Liver (tissue), 9 donors: Measurements from ENCODE around the gene CLINT1. TPM values are rescaled to one million over a fixed set of nuclear protein-coding genes. Genes with fewer than 3 reads are reported as not detected.

ENCODE experiments used
- DNase-seq: peaks from one replicate; pipeline ENCODE4 v3.0.0-alpha.2; 2017; ENCODE audit warnings: low spot score
- H3K27ac ChIP-seq, 2 donors: one replicate each; pipeline ENCODE4 v1.7.0; 2013; ENCODE audit warnings: inconsistent platforms in 2 of 2, low read length in 2 of 2, control low read depth in 1 of 2, low read depth in 1 of 2, mild to moderate bottlenecking in 1 of 2
- H3K27me3 ChIP-seq, 4 donors: one replicate each; pipeline versions ENCODE4 v1.6.1 to v1.7.0; 2013; ENCODE audit warnings: low read length in 3 of 4, inconsistent platforms in 1 of 4, mild to moderate bottlenecking in 1 of 4, moderate library complexity in 1 of 4; ENCODE audit not compliant: control insufficient read depth in 4 of 4, insufficient read depth in 4 of 4
- H3K36me3 ChIP-seq, 4 donors: one replicate each; pipeline versions ENCODE4 v1.6.1 to v1.7.0; 2013; ENCODE audit warnings: low read length in 3 of 4, mild to moderate bottlenecking in 3 of 4, low read depth in 1 of 4, moderate library complexity in 1 of 4; ENCODE audit not compliant: control insufficient read depth in 4 of 4, insufficient read depth in 3 of 4
- H3K4me1 ChIP-seq, 4 donors: one replicate each; pipeline versions ENCODE4 v1.6.1 to v1.7.0; 2013; ENCODE audit warnings: low read length in 3 of 4, mild to moderate bottlenecking in 3 of 4, moderate library complexity in 1 of 4; ENCODE audit not compliant: control insufficient read depth in 4 of 4, insufficient read depth in 4 of 4
- H3K4me3 ChIP-seq, 3 donors: one replicate each; pipeline versions ENCODE4 v1.6.1 to v1.7.0; 2013; ENCODE audit warnings: low read length in 3 of 3, control low read depth in 1 of 3, low read depth in 1 of 3, mild to moderate bottlenecking in 1 of 3
- H3K9ac ChIP-seq, 2 donors: one replicate each; pipeline ENCODE4 v1.7.0; 2013; ENCODE audit warnings: low read length in 2 of 2, mild to moderate bottlenecking in 2 of 2, moderate library complexity in 2 of 2, control low read depth in 1 of 2, low read depth in 1 of 2
- H3K9me3 ChIP-seq, 4 donors: one replicate each; pipeline versions ENCODE4 v1.6.1 to v1.7.0; 2013; ENCODE audit warnings: low read length in 3 of 4; ENCODE audit not compliant: control insufficient read depth in 4 of 4
- EGR1 ChIP-seq, 2 donors: IDR thresholded peaks; 2 replicates each; pipeline ENCODE4 v1.6.1; 2016 to 2018; ENCODE audit warnings: antibody characterized with exemption in 2 of 2, low read depth in 2 of 2
- FOXA1 ChIP-seq: IDR thresholded peaks from 2 replicates; pipeline ENCODE4 v1.6.1; 2016; ENCODE audit warnings: antibody characterized with exemption
- GABPA ChIP-seq, 2 donors: IDR thresholded peaks in 1 of 2; conservative IDR thresholded peaks in 1 of 2; 2 replicates each; pipeline ENCODE4 v1.6.1; 2016; ENCODE audit warnings: antibody characterized with exemption in 2 of 2, mild to moderate bottlenecking in 1 of 2, moderate library complexity in 1 of 2
- HNF4G ChIP-seq: IDR thresholded peaks from 2 replicates; pipeline ENCODE4 v1.6.1; 2016; ENCODE audit warnings: antibody characterized with exemption
- JUND ChIP-seq, 2 donors: IDR thresholded peaks; 2 replicates each; pipeline ENCODE4 v1.6.1; 2016; ENCODE audit warnings: antibody characterized with exemption in 2 of 2
- NR2F2 ChIP-seq: IDR thresholded peaks from 2 replicates; pipeline ENCODE4 v1.6.1; 2016; ENCODE audit warnings: antibody characterized with exemption
- RAD21 ChIP-seq, 2 donors: IDR thresholded peaks; 2 replicates each; pipeline ENCODE4 v1.6.1; 2016; ENCODE audit warnings: antibody characterized with exemption in 2 of 2, mild to moderate bottlenecking in 2 of 2
- RXRA ChIP-seq, 2 donors: IDR thresholded peaks; 2 replicates each; pipeline ENCODE4 v1.6.1; 2017 to 2018; ENCODE audit warnings: antibody characterized with exemption in 2 of 2, mild to moderate bottlenecking in 1 of 2
- SP1 ChIP-seq: IDR thresholded peaks from 2 replicates; pipeline ENCODE4 v1.6.1; 2018; ENCODE audit warnings: antibody characterized with exemption, mild to moderate bottlenecking
- TAF1 ChIP-seq: conservative IDR thresholded peaks from 2 replicates; pipeline ENCODE4 v1.6.1; 2016; ENCODE audit warnings: antibody characterized with exemption, mild to moderate bottlenecking
- YY1 ChIP-seq: IDR thresholded peaks from 2 replicates; pipeline ENCODE4 v1.6.1; 2016; ENCODE audit warnings: antibody characterized with exemption, mild to moderate bottlenecking
- WGBS: extraction: QIAGEN DNeasy Blood & Tissue Kit; methylation state at CpG from one replicate; pipeline ENCODE4 v1.1.7; 2013; 5-methylcytosine and 5-hydroxymethylcytosine counted together
- polyA plus RNA-seq, 2 donors: library from polyadenylated mRNA; stranded (reverse) in 1 of 2; unstranded in 1 of 2; fragments of 200-250 nt in 1 of 2; fragments of >200 nt in 1 of 2; fragmentation: Nextera tagmentation in 1 of 2; extraction: Ambion mirVana in 1 of 2; gene quantifications; one replicate each; pipeline versions ENCODE4 v1.2.1 to v1.2.3, GENCODE V29; 2013 to 2015
- total RNA-seq, 2 donors: library from RNA; depleted of rRNA; stranded (reverse); fragments of >200 nt; gene quantifications; one replicate each; pipeline ENCODE4 v1.2.3, GENCODE V29; 2014
- TF ChIP-seq, protein P1 (sequence below): IDR thresholded peaks from 2 replicates; pipeline ENCODE4 v1.6.1; 2016; ENCODE audit warnings: antibody characterized with exemption
- TF ChIP-seq, protein P2 (sequence below): IDR thresholded peaks from 2 replicates; pipeline ENCODE4 v1.6.1; 2016; ENCODE audit warnings: antibody characterized with exemption
- TF ChIP-seq, protein P3 (sequence below): IDR thresholded peaks from 2 replicates; pipeline ENCODE4 v1.6.1; 2016; ENCODE audit warnings: antibody characterized with exemption, mild to moderate bottlenecking
- TF ChIP-seq, protein P4 (sequence below): IDR thresholded peaks from 2 replicates; pipeline ENCODE4 v1.6.1; 2016; ENCODE audit warnings: antibody characterized with exemption
- donor health status: healthy.
- donor health status: healthy.
- donor health status: healthy.
- donor health status: healthy.
- donor health status: healthy.

The CLINT1 gene
- total and polyA plus RNA-seq, 4 donors, result 34.8 to 115 (median 68.3) TPM

DNA sequence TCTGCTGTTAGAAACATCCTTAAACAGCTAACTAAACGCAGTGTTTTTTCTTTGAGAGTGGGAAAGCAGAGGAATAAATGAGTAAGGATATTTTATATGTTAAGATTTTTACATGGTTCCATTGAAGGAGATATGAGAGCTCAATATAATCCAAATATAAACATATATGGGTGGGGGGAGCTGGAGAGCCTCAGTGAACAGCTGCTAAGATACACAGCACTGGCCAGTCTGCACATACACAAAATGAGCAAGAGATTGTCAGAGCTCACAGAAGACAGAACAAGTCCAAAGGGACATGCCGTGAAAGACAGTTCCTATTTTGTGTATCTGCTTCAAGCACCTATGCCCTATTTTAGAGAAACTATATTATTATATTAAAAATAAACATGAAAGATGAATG lies 46.9 kb downstream of the CLINT1 start:
- Histone ChIP-seq H3K36me3 (peaks cover 4 to 60% (median 32%) of the 10 kb centered on the region in 4 donors), H3K9me3 (no peaks in the 10 kb centered on the region), H3K27ac (no peak overlapping the region), H3K27me3 (no peaks in the 10 kb centered on the region), H3K4me3 (no peak overlapping the region), H3K4me1 (peaks cover 0 to 5% (median 0%) of the 10 kb centered on the region in 4 donors), H3K9ac (no peak overlapping the region)
- DNase-seq, result no peak
- TF ChIP-seq, protein P1, sequence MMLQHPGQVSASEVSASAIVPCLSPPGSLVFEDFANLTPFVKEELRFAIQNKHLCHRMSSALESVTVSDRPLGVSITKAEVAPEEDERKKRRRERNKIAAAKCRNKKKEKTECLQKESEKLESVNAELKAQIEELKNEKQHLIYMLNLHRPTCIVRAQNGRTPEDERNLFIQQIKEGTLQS, result no peak
- 92% methylated on average over 2 of the region's 2 CpGs for WGBS

DNA sequence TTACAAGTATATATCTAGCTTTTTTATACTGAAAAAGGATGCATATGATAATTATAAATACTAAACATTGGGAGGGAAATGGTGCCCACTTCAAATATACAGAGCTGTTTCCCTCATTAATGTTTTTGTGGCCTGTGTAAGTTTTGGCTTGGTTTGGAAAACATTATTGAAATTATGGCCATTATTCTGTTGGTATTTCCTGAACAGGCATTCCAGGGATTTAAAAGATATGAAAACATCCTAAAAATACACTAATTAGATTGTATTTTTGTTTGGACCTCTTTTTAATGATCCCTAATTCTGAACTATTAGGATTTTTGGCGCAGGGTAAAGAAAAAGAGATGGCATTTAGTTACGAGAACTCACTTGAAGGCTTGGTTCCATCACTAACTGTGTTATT lies 50.9 kb downstream of the CLINT1 start:
- no peak for TF ChIP-seq YY1
- TF ChIP-seq EGR1 (IDR thresholded peaks at IDR 0.05; ENCODE audit: low read depth in 2 of 2), result no peak
- no peak for TF ChIP-seq SP1
- TF ChIP-seq, protein P2, sequence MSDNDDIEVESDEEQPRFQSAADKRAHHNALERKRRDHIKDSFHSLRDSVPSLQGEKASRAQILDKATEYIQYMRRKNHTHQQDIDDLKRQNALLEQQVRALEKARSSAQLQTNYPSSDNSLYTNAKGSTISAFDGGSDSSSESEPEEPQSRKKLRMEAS, result no peak
- TF ChIP-seq, protein P1, result no peak
- no peak for TF ChIP-seq RXRA (IDR thresholded peaks at IDR 0.05)
- no peak for TF ChIP-seq HNF4G
- no peak for TF ChIP-seq JUND (IDR thresholded peaks at IDR 0.05)
- Histone ChIP-seq H3K27ac (no peak overlapping the region), H3K4me1 (peaks cover 0 to 6% (median 3%) of the 10 kb centered on the region in 4 donors), H3K9ac (no peak overlapping the region), H3K36me3 (peaks cover 4 to 51% (median 39%) of the 10 kb centered on the region in 4 donors), H3K9me3 (no peaks in the 10 kb centered on the region), H3K27me3 (no peaks in the 10 kb centered on the region), H3K4me3 (no peak overlapping the region)
- DNase-seq, result no peak
- WGBS, result 94% methylated on average over 2 of the region's 2 CpGs

DNA sequence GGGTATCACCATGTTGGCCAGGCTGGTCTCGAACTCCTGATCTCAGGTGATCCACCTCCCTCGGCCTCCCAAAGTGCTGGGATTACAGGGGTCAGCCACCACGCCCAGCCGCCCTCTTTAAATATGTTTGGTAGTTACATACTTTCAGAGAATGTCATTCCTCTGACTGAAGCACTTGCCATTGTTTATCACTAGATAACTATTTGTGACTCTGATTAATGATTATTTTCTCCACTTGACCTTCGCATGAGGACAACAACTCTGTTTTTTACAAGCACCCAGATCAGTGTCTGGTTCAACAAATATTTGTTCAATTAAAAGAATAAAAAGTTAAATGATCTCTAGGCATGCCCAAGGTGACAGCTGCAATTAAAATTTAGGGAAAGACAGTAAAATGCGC lies 56.2 kb downstream of the CLINT1 start:
- H3K27ac ChIP-seq, result no peak overlapping the region
- H3K4me1 ChIP-seq, result peaks cover 3 to 12% (median 8%) of the 10 kb centered on the region in 4 donors
- no peak overlapping the region for H3K4me3 ChIP-seq
- H3K36me3 ChIP-seq, result peaks cover 0 to 25% (median 13%) of the 10 kb centered on the region in 4 donors
- H3K9ac ChIP-seq, result no peak overlapping the region
- H3K27me3 ChIP-seq, result no peaks in the 10 kb centered on the region
- WGBS, result 66% methylated on average over 6 of the region's 6 CpGs
- H3K9me3 ChIP-seq, result no peaks in the 10 kb centered on the region
- TF ChIP-seq FOXA1, result no peak
- no peak for TF ChIP-seq TAF1
- TF ChIP-seq RXRA (IDR thresholded peaks at IDR 0.05), result peak in 1 of 2 donors; percentile 80
- TF ChIP-seq NR2F2, result no peak
- DNase-seq, result no peak

DNA sequence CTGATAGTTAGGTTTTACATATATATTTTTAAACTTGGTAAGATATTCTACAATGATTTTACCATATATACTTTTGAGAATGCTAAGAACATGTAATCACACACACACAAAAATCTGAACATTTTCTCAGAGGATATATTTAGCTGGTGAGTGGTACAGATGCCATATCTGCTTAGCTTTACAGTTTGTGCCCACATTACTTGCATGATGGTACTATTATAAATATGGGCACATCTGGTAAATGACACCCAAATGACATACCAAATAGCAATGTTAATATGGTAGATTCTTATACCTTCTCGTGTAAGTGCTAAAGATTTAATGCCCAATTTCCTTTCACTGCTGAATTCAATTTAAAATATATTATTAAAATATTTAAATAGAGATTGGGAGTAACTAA lies 58.8 kb downstream of the CLINT1 start:
- no peak overlapping the region for H3K27ac ChIP-seq
- H3K4me1 ChIP-seq, result peaks cover 3 to 12% (median 8%) of the 10 kb centered on the region in 4 donors
- WGBS, result 90% methylated on average over 1 of the region's 1 CpG
- H3K4me3 ChIP-seq, result no peak overlapping the region
- no peak for DNase-seq
- no peaks in the 10 kb centered on the region for H3K27me3 ChIP-seq
- H3K9ac ChIP-seq, result no peak overlapping the region
- no peaks in the 10 kb centered on the region for H3K9me3 ChIP-seq
- H3K36me3 ChIP-seq, result peaks cover 0 to 15% (median 5%) of the 10 kb centered on the region in 4 donors
- TF ChIP-seq, protein P2, result no peak
- TF ChIP-seq, protein P1, result no peak
- no peak for TF ChIP-seq JUND (IDR thresholded peaks at IDR 0.05)
- TF ChIP-seq RAD21 (IDR thresholded peaks at IDR 0.05), result no peak
- no peak for TF ChIP-seq RXRA (IDR thresholded peaks at IDR 0.05)
- TF ChIP-seq, protein P3, sequence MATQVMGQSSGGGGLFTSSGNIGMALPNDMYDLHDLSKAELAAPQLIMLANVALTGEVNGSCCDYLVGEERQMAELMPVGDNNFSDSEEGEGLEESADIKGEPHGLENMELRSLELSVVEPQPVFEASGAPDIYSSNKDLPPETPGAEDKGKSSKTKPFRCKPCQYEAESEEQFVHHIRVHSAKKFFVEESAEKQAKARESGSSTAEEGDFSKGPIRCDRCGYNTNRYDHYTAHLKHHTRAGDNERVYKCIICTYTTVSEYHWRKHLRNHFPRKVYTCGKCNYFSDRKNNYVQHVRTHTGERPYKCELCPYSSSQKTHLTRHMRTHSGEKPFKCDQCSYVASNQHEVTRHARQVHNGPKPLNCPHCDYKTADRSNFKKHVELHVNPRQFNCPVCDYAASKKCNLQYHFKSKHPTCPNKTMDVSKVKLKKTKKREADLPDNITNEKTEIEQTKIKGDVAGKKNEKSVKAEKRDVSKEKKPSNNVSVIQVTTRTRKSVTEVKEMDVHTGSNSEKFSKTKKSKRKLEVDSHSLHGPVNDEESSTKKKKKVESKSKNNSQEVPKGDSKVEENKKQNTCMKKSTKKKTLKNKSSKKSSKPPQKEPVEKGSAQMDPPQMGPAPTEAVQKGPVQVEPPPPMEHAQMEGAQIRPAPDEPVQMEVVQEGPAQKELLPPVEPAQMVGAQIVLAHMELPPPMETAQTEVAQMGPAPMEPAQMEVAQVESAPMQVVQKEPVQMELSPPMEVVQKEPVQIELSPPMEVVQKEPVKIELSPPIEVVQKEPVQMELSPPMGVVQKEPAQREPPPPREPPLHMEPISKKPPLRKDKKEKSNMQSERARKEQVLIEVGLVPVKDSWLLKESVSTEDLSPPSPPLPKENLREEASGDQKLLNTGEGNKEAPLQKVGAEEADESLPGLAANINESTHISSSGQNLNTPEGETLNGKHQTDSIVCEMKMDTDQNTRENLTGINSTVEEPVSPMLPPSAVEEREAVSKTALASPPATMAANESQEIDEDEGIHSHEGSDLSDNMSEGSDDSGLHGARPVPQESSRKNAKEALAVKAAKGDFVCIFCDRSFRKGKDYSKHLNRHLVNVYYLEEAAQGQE, result no peak
- no peak for TF ChIP-seq GABPA (IDR thresholded peaks at IDR 0.05 in 1 of 2, conservative IDR thresholded peaks at IDR 0.05 in 1 of 2)
- TF ChIP-seq, protein P4, sequence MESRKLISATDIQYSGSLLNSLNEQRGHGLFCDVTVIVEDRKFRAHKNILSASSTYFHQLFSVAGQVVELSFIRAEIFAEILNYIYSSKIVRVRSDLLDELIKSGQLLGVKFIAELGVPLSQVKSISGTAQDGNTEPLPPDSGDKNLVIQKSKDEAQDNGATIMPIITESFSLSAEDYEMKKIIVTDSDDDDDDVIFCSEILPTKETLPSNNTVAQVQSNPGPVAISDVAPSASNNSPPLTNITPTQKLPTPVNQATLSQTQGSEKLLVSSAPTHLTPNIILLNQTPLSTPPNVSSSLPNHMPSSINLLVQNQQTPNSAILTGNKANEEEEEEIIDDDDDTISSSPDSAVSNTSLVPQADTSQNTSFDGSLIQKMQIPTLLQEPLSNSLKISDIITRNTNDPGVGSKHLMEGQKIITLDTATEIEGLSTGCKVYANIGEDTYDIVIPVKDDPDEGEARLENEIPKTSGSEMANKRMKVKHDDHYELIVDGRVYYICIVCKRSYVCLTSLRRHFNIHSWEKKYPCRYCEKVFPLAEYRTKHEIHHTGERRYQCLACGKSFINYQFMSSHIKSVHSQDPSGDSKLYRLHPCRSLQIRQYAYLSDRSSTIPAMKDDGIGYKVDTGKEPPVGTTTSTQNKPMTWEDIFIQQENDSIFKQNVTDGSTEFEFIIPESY, result no peak
- TF ChIP-seq YY1, result no peak
- TF ChIP-seq TAF1, result no peak
